Mucosa of gallbladder (tissue), 1 donor: Measurements from ENCODE around the gene OSBPL3. TPM values are rescaled to one million over a fixed set of nuclear protein-coding genes. Genes with fewer than 3 reads are reported as not detected.

Experiments used
- DNase-seq: peaks from one replicate; pipeline ENCODE4 v3.0.0-alpha.2; 2020; ENCODE audit warnings: low spot score
- total RNA-seq: library from RNA; stranded (reverse); gene quantifications from one replicate; pipeline ENCODE4 v1.2.1, GENCODE V29; 2021
- donor health status: DM: no; HTN: no; CAD: no.

OSBPL3 gene
- total RNA-seq, 1 donor from 2014 or later: 20.5 TPM

- no peak for DNase-seq
These were observed 152.4 kb downstream of the OSBPL3 start for GRCh38 chr7:24827589-24827988.

GRCh38 chr7:24827027-24827426 lies 153.0 kb downstream of the OSBPL3 start:
- no peak for DNase-seq

GRCh38 chr7:24826662-24827020 lies 153.3 kb downstream of the OSBPL3 start:
- DNase-seq: no peak

- DNase-seq: peak; percentile 82
These were observed 153.9 kb downstream of the OSBPL3 start for GRCh38 chr7:24825931-24826661.

GRCh38 chr7:24825381-24825794 lies 154.6 kb downstream of the OSBPL3 start:
- DNase-seq: peak; percentile 48

GRCh38 chr7:24824896-24825295 lies 155.1 kb downstream of the OSBPL3 start:
- no peak for DNase-seq

- DNase-seq: no peak
These were observed 155.6 kb downstream of the OSBPL3 start for GRCh38 chr7:24824400-24824799.

- no peak for DNase-seq
These were observed 158.3 kb downstream of the OSBPL3 start for GRCh38 chr7:24821754-24822054.

GRCh38 chr7:24821045-24821753 lies 158.8 kb downstream of the OSBPL3 start:
- DNase-seq: peak; percentile 76

GRCh38 chr7:24820730-24821044 lies 159.3 kb downstream of the OSBPL3 start:
- no peak for DNase-seq

GRCh38 chr7:24819916-24820689 lies 159.9 kb downstream of the OSBPL3 start:
- peak; percentile 90 for DNase-seq

- DNase-seq: no peak
These were observed 162.6 kb downstream of the OSBPL3 start for GRCh38 chr7:24817339-24817738.

GRCh38 chr7:24816868-24817267 lies 163.1 kb downstream of the OSBPL3 start:
- no peak for DNase-seq

- DNase-seq: peak; percentile 57
These were observed 167.6 kb downstream of the OSBPL3 start for GRCh38 chr7:24812305-24812945.

- no peak for DNase-seq
These were observed 171.5 kb downstream of the OSBPL3 start for GRCh38 chr7:24808518-24808917.

- DNase-seq: no peak
These were observed 177.7 kb downstream of the OSBPL3 start for GRCh38 chr7:24802300-24802699.

GRCh38 chr7:24801883-24802282 lies 178.1 kb downstream of the OSBPL3 start:
- DNase-seq: no peak

- no peak for DNase-seq
These were observed 179.3 kb downstream of the OSBPL3 start for GRCh38 chr7:24800667-24801066.

GRCh38 chr7:24800073-24800472 lies 179.9 kb downstream of the OSBPL3 start:
- DNase-seq: no peak

GRCh38 chr7:24799506-24799905 lies 180.5 kb downstream of the OSBPL3 start:
- DNase-seq: no peak

- no peak for DNase-seq
These were observed 181.7 kb downstream of the OSBPL3 start for GRCh38 chr7:24798261-24798660.

- DNase-seq: no peak
These were observed 182.7 kb downstream of the OSBPL3 start for GRCh38 chr7:24797270-24797669.

GRCh38 chr7:24795407-24795767 lies 184.6 kb downstream of the OSBPL3 start:
- no peak for DNase-seq
